IMR-90 (cell line): Measurements from ENCODE around the gene CASS4. TPM values are rescaled to one million over a fixed set of nuclear protein-coding genes. Genes with fewer than 3 reads are reported as not detected.
A peak's percentile ranks its signal among the peaks of the same experiment; 100 is the strongest.

Source experiments
- ATAC-seq: fragments of 200-7000 bp; cut with Tn5 transposase; 2 replicates; pipeline ENCODE4 v1.9.1; 2020; ENCODE audit warnings: low read depth, mild to moderate bottlenecking, moderate library complexity
- BruUV-seq: library from RNA; stranded (reverse); fragments of 400-500 nt; replicated peaks from 2 replicates; lab custom pipeline; 2021; lab: Mats Ljungman, UMichigan
- CTCF ChIA-PET: fragments of 300-600 bp; formaldehyde crosslinking; extraction: SDS; loops from one replicate; lab custom pipeline; 2021; ENCODE audit warnings: antibody characterized with exemption; lab: Yijun Ruan, JAX
- POLR2A ChIA-PET: fragments of 300-600 bp; sonication (Branson Sonifier 250); formaldehyde crosslinking; loops from one replicate; lab custom pipeline; 2022; ENCODE audit warnings: antibody characterized with exemption; ENCODE audit not compliant: unreplicated experiment; lab: Charles Lee
- DNase-seq: peaks from one replicate; pipeline ENCODE4 v3.0.0; 2013
- H2AFZ ChIP-seq: replicated peaks from 2 replicates; pipeline ENCODE3; 2013; ENCODE audit warnings: low read length, mild to moderate bottlenecking; ENCODE audit not compliant: poor library complexity
- H2AK5ac ChIP-seq: 2 replicates; pipeline ENCODE4 v1.6.1; 2013; ENCODE audit warnings: low read depth, low read length, inconsistent platforms
- H2AK9ac ChIP-seq: replicated peaks from 2 replicates; pipeline ENCODE3; 2013; ENCODE audit warnings: mild to moderate bottlenecking, low read depth, low read length, moderate library complexity; ENCODE audit not compliant: poor library complexity
- H2BK120ac ChIP-seq: 2 replicates; pipeline ENCODE4 v1.6.1; 2013; ENCODE audit warnings: low read depth, low read length, inconsistent platforms
- H2BK15ac ChIP-seq: 3 replicates; pipeline ENCODE4 v1.6.1; 2013; ENCODE audit warnings: low read depth, low read length, inconsistent platforms
- H2BK20ac ChIP-seq: 2 replicates; pipeline ENCODE4 v1.6.1; 2013; ENCODE audit warnings: low read depth, mild to moderate bottlenecking, inconsistent platforms, low read length, moderate library complexity
- H2BK5ac ChIP-seq: 2 replicates; pipeline ENCODE4 v1.6.1; 2013; ENCODE audit warnings: mild to moderate bottlenecking, low read depth, low read length, inconsistent platforms; ENCODE audit not compliant: poor library complexity, severe bottlenecking
- H3K14ac ChIP-seq: replicated peaks from 2 replicates; pipeline ENCODE4 v1.6.1; 2013; ENCODE audit warnings: low read depth, low read length, inconsistent platforms
- H3K18ac ChIP-seq: 2 replicates; pipeline ENCODE4 v1.6.1; 2013; ENCODE audit warnings: low read depth, low read length, control low read depth
- H3K23ac ChIP-seq: 2 replicates; pipeline ENCODE4 v1.6.1; 2013; ENCODE audit warnings: low read depth, low read length, inconsistent platforms
- H3K27ac ChIP-seq: 2 replicates; pipeline ENCODE4 v1.5.1; 2013; ENCODE audit warnings: mild to moderate bottlenecking, control low read depth, low read length; ENCODE audit not compliant: insufficient read depth
- H3K27me3 ChIP-seq: 2 replicates; pipeline ENCODE4 v1.6.1; 2013; ENCODE audit warnings: low read length; ENCODE audit not compliant: control insufficient read depth, insufficient read depth
- H3K36me3 ChIP-seq: 2 replicates; pipeline ENCODE4 v1.6.1; 2013; ENCODE audit warnings: low read length, mixed read lengths; ENCODE audit not compliant: control insufficient read depth, insufficient read depth
- H3K4ac ChIP-seq: 2 replicates; pipeline ENCODE4 v1.6.1; 2013; ENCODE audit warnings: low read depth, low read length, inconsistent platforms
- H3K4me1 ChIP-seq: 2 replicates; pipeline ENCODE4 v1.6.1; 2013; ENCODE audit warnings: low read length, mixed read lengths; ENCODE audit not compliant: control insufficient read depth, insufficient read depth
- H3K4me2 ChIP-seq: 2 replicates; pipeline ENCODE4 v1.6.1; 2013; ENCODE audit warnings: low read depth, mild to moderate bottlenecking, control low read depth, low read length, moderate library complexity
- H3K4me3 ChIP-seq: 2 replicates; pipeline ENCODE4 v1.5.1; 2013; ENCODE audit warnings: low read depth, mild to moderate bottlenecking, control low read depth, low read length, moderate library complexity; ENCODE audit not compliant: insufficient read depth
- H3K56ac ChIP-seq: 2 replicates; pipeline ENCODE4 v1.6.1; 2013; ENCODE audit warnings: low read length, inconsistent platforms; ENCODE audit not compliant: insufficient read depth; ENCODE audit errors: extremely low read depth
- H3K79me1 ChIP-seq, 2 experiments: 2 replicates each; pipeline ENCODE4 v1.6.1; 2013; ENCODE audit warnings: low read length in 2 of 2, inconsistent platforms in 1 of 2, low read depth in 1 of 2
- H3K9ac ChIP-seq: 2 replicates; pipeline ENCODE4 v1.6.1; 2013; ENCODE audit warnings: low read depth, low read length, control low read depth
- H3K9me1 ChIP-seq: 2 replicates; pipeline ENCODE4 v1.6.1; 2013; ENCODE audit warnings: low read length, inconsistent platforms; ENCODE audit not compliant: insufficient read depth
- H3K9me3 ChIP-seq: 2 replicates; pipeline ENCODE4 v1.6.1; 2013; ENCODE audit warnings: low read length; ENCODE audit not compliant: control insufficient read depth, insufficient read depth
- H4K20me1 ChIP-seq: 2 replicates; pipeline ENCODE4 v1.6.1; 2013; ENCODE audit warnings: low read length, inconsistent platforms; ENCODE audit not compliant: insufficient read depth
- H4K5ac ChIP-seq: 2 replicates; pipeline ENCODE4 v1.6.1; 2013; ENCODE audit warnings: mild to moderate bottlenecking, low read depth, low read length, control low read depth
- H4K8ac ChIP-seq, 2 experiments: 2 replicates each; pipeline ENCODE4 v1.6.1; 2013; ENCODE audit warnings: low read depth in 2 of 2, low read length in 2 of 2, control low read depth in 1 of 2, inconsistent platforms in 1 of 2
- H4K91ac ChIP-seq: 2 replicates; pipeline ENCODE4 v1.6.1; 2013; ENCODE audit warnings: low read depth, low read length, inconsistent platforms; ENCODE audit not compliant: insufficient read depth
- NFE2L2 ChIP-seq: fragments of 150-350 bp; IDR thresholded peaks from 2 replicates; pipeline ENCODE4 v1.6.1; 2016; ENCODE audit warnings: low read depth, mild to moderate bottlenecking, low read length
- POLR2A ChIP-seq: IDR thresholded peaks from 2 replicates; pipeline ENCODE4 v1.6.1; 2012; ENCODE audit warnings: mild to moderate bottlenecking, low read depth, low read length
- RAD21 ChIP-seq: IDR thresholded peaks from 2 replicates; pipeline ENCODE4 v1.6.1; 2012; ENCODE audit warnings: low read length, improper control_type of control experiment
- WGBS, 2 experiments: methylation state at CpG; one replicate each; pipeline versions ENCODE4 v1.1.5 to v1.1.7; 2013; ENCODE audit warnings: missing lambda C conversion rate in 2 of 2; ENCODE audit not compliant: insufficient read length in 1 of 2; ENCODE audit errors: extremely low coverage in 2 of 2; 5-methylcytosine and 5-hydroxymethylcytosine counted together
- dilution Hi-C: fragments of 300-500 bp; cut with HindIII; formaldehyde crosslinking; loops from one replicate; pipeline ENCODE4 v1.14.3; 2018; ENCODE audit warnings: low sequenced_read_pairs; ENCODE audit not compliant: unreplicated experiment
- in situ Hi-C: fragments of 300-500 bp; cut with MboI; formaldehyde crosslinking; loops from 3 replicates; pipeline ENCODE4 v1.14.3; 2019; ENCODE audit warnings: low sequenced_read_pairs, inconsistent platforms, mixed read lengths
- intact Hi-C: fragments of 100-400 bp; cut with micrococcal nuclease; formaldehyde crosslinking; loops from 2 replicates; pipeline ENCODE4 v1.10.0; 2022
- polyA plus RNA-seq, 3 experiments: library from polyadenylated mRNA; depleted of rRNA; stranded (reverse); fragments of >200 nt; gene quantifications; 2 replicates each; pipeline ENCODE4 v1.2.3, GENCODE V29; 2012; ENCODE audit warnings: low replicate concordance in 1 of 3
- total RNA-seq: library from RNA; depleted of rRNA; stranded (reverse); fragments of >200 nt; gene quantifications from 2 replicates; pipeline ENCODE4 v1.2.3, GENCODE V29; 2012

The CASS4 gene
- total and polyA plus RNA-seq, 2 of the 4 experiments (the other 2 are of a cell fraction): 25.8 to 26.5 TPM

GRCh38 chr20:56427797-56428196 is 15.7 kb downstream of the CASS4 start:
- in situ Hi-C loops: no loop called here
- no peak overlapping the region for H3K56ac ChIP-seq
- H3K18ac ChIP-seq: peak overlapping the region; percentile 79
- H2BK15ac ChIP-seq: peak overlapping the region; percentile 99
- H3K4me3 ChIP-seq: no peak overlapping the region
- intact Hi-C loops: no loop called here
- dilution Hi-C loops: no loop called here
- peak overlapping the region; percentile 91 for H2BK20ac ChIP-seq
- H3K4me1 ChIP-seq: peaks cover 39% of the 10 kb centered on the region
- peak overlapping the region; percentile 88 for H3K23ac ChIP-seq
- H2BK120ac ChIP-seq: peak overlapping the region; percentile 97
- H3K27ac ChIP-seq: peak overlapping the region; percentile 96
- no peak overlapping the region for H3K4me2 ChIP-seq
- peak overlapping the region; percentile 98 for H4K91ac ChIP-seq
- H3K14ac ChIP-seq: peak overlapping the region; percentile 90
- H3K27me3 ChIP-seq: no peaks in the 10 kb centered on the region
- TF ChIP-seq NFE2L2: no peak
- no peak for TF ChIP-seq POLR2A
- no peak for TF ChIP-seq RAD21
- 0 out of 2 replicates have a peak overlapping the region, but pooled peaks have one; percentile 12 for H3K9ac ChIP-seq
- no peak for ATAC-seq
- H3K36me3 ChIP-seq: peaks cover 9% of the 10 kb centered on the region
- no TSS peak for BruUV-seq
- H3K9me1 ChIP-seq: peaks cover 27% of the 10 kb centered on the region
- no peak for DNase-seq
- peaks cover 33 to 72% of the 10 kb centered on the region in 2 experiments for H3K79me1 ChIP-seq
- peak overlapping the region; percentile 96 for H3K4ac ChIP-seq
- H2AK9ac ChIP-seq: peak overlapping the region; percentile 80
- peak overlapping the region; percentile 97 for H2BK5ac ChIP-seq
- H3K9me3 ChIP-seq: no peaks in the 10 kb centered on the region
- WGBS, 2 experiments: no CpG with 5 or more reads among the region's 4 CpGs
- H2AFZ ChIP-seq: no peak overlapping the region
- CTCF ChIA-PET: interaction anchor here (1.1 kb wide), 1 partner anchor 10 kb away, joined by 3 read pairs; no protein-coding TSS in a partner anchor
- POLR2A ChIA-PET: interaction anchor here (0.9 to 1.7 kb wide), 3 partner anchors 10 to 12 kb away, joined by 3 to 7 read pairs (median 7); no protein-coding TSS in a partner anchor
- H4K8ac ChIP-seq: peak overlapping the region; percentile 91 to 94
- H4K5ac ChIP-seq: peak overlapping the region; percentile 86
- H2AK5ac ChIP-seq: peak overlapping the region; percentile 97
- H4K20me1 ChIP-seq: no peaks in the 10 kb centered on the region
